SKM-1 (cell line): ENCODE results near the gene LCAT.

Experiments used
- DNase-seq: peaks from one replicate; lab custom pipeline; 2025; ENCODE audit not compliant: unreplicated experiment; lab: John Stamatoyannopoulos, UW

The LCAT gene

GRCh38 chr16:67934306-67935100, 9.4 kb downstream of the LCAT start:
- DNase-seq = no peak

DNA sequence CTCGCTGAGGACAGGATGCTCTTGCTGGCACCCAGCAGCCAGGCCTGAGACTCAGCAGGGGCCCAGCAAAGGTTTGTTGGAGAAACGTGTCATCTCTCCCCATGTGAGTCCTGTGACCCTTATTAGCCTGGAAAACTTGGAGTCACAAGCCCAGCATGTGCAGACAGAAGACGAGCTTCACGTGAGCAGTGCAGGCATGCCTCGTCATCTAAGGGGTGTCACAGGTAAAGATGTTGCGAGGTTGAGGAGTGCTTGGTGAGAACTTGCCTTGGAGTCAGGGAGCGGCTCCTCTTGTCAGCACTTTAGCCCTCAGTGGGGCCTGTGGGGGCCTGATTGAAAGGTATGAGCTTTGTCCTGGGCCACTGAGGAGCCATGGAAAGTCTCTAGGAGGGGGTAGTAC, 10.1 kb downstream of the LCAT start:
- no peak for DNase-seq

- no peak for DNase-seq
Measured at GRCh38 chr16:67932462-67932840, 11.5 kb downstream of the LCAT start.

GRCh38 chr16:67931712-67932461, 12.0 kb downstream of the LCAT start, which contains the start of gene CTRL:
Gene CTRL, minus strand, starts transcription at chr16:67931862. Its CDS starts 10 bp downstream, at chr16:67931852.
- no peak for DNase-seq

GRCh38 chr16:67930678-67931211, 13.2 kb downstream of the LCAT start:
- no peak for DNase-seq

GRCh38 chr16:67930191-67930590, 13.7 kb downstream of the LCAT start:
- DNase-seq = no peak

GRCh38 chr16:67928561-67929364, 15.2 kb downstream of the LCAT start:
- DNase-seq = peak; percentile 26

DNA sequence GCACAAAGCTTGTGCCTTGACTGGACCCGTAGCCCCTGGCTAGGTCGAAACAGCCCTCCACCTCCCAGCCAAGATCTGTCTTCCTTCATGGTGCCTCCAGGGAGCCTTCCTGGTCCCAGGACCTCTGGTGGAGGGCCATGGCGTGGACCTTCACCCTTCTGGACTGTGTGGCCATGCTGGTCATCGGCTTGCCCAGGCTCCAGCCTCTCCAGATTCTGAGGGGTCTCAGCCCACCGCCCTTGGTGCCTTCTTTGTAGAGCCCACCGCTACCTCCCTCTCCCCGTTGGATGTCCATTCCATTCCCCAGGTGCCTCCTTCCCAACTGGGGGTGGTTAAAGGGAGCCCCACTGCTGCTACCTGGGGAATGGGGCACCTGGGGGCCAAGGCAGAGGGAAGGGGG, 15.8 kb downstream of the LCAT start:
- DNase-seq = no peak

- no peak for DNase-seq
Measured at GRCh38 chr16:67927131-67927941, 16.6 kb downstream of the LCAT start.

GRCh38 chr16:67926181-67926750, 17.7 kb downstream of the LCAT start:
- no peak for DNase-seq

DNA sequence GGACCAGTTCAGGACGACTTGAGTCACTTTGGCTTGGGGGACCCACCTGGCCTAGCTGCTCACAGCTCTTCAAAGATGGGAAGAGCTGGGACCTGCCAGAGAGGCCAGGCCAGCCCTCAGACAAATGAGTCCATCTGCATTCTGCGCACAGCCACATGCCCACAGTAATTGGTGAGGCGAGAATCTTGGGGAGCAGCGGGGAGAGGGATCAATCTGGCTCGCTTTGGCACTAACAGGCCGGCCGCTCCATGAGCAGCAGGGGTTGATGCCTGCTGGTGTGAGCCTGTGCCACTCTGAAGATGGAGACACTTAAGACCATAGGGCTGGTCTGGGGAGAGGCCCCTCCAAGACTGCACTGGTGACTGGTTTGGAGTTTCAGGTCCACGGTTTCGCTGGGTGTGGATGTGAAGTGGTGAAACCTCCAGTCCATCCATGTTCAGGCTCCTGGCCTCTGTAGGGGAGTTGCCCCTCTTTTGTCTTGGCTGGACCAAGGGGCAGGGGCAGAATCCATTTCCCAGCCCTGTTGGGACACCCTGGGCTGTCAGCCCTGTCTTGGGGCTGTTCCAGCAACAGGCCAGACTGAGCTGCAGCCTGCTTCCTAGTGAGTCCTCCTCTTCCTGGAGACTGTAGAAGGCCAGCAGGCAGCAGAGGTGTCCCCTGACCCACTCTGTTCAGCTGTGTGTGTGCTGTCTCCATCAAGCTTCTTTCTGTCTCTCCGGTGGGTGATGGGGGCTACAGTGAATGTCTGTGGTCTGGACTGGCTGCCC, 19.6 kb downstream of the LCAT start:
- no peak for DNase-seq

DNA sequence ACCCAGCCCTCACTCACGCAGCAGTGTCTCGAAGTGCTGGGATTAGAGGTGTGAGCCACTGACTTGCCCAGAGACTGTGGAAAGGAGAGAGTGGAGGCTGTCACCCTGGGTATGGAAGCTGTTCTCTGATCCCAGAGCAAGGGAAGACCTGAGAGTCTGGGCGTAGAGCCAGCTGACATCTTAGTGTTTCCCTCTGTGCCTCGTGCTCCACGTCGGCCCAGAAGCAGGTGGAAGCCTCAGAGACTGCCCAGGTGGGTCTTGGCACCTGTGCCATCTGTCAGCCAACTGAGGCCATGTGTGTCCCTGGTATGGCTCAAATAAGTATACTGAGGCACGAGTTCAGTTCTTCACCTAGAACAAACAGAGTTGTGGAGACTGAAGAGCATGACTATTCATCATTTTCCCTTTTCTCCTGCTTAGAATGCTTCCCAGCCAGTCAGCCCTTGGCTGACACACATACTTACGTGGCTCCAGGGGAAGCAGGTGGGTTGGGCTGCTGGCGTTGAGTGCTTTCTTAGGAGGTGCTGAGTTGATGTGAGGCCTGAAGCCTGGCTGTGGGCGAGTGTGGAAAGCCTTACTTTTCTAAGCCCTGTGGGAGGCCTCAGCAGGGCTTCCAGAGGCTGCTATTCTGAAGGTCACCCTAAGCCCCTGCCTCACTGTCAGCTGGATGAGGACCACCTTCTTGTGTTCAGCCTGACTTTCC, 20.4 kb downstream of the LCAT start:
- no peak for DNase-seq

GRCh38 chr16:67922740-67923139, 21.2 kb downstream of the LCAT start:
- DNase-seq = no peak

DNA sequence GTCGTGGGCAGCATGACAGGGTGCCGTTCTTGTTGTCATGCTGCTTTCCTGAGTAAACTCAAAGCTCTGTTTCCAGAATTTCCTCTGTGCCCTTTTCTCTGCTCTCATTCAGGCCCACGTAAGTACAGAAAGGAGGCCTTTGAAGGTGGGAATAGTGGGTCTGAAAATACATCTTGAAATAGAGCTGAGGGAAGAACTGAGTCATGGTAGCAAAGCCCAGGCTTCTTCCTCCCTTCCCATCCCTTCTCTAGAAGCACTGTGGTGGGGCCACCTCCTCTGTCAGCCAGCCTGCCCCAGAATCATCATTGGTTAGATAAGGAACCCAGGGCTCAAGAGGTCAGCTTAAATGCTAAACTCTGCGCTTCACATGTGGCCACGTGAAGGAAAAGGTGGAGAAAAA, 21.7 kb downstream of the LCAT start:
- DNase-seq = no peak

DNA sequence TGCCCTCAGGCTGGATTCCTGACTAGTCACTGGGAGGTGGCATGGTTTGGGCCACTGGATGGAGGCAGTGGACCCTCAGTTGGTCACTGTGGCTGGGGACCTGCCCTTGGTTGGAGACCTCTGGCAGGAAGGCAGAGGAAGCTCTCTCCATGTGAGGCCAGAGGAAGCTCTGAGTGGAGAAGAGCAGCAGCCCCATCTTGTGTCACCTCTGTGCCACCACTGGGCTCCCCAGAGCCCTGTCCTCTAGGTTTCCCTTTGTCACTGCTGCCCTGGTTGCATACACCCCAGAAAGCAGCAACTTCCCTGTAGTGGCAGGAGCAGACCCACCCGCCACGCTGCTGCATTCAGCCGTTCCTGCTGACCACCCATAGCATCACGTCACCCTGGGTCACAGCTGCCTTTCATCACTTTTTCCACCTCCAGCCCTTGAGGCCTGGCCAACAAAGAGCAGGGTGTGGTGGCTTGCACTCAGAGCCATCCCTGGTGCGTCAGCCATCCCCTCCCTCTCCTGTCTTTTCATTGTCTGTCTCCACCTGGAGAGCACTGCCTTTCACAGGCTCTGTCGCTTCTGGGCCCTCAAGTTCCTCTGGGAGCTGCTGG, 24.2 kb downstream of the LCAT start:
- DNase-seq = no peak

GRCh38 chr16:67917852-67918236, 26.1 kb downstream of the LCAT start:
- no peak for DNase-seq

DNA sequence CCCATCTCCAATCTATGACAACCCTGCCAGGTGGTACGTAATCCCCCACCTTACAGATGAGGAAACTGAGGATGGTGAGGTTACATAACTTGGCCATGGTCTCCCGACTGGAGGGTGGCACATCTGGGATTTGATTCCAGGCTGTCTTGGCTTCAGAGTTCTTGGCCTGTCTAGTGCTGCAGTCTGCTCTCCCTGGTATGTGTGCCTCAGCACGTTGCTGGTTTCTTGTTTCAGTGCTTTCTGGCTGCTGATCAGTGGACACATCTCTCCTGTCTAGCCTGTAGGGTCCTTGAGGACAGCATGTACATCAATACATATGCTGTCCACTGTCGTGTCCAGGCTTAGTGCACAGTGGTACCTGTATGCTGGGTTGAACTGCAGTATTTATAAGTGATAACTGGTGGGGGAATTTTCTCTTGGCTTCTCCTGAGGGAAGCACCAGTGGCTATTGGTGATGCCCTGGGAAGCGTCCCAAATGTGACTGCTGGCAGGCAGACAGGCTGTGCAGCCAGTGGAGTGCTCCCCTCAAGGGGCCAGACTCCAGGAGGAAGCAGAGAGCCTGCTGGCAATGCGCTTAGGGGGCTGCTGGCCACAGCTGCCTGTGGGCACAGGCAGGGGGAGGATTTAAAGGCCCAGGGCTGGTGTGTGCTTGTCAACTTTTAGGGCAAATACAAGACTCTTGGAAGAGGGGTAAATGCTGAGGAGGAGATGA, 26.6 kb downstream of the LCAT start:
- no peak for DNase-seq
